GM21390 (cell line): ENCODE data around the gene RUNDC3A.
"Not testable (repeated sequence)": the region's sequence is repeated elsewhere in the genome, so short reads cannot be mapped to it uniquely, and the experiment has no call there.

Source experiments
- ATAC-seq: cut with Tn5 transposase; IDR thresholded peaks from one replicate; pipeline ENCODE4 v1.9.1; 2021; ENCODE audit not compliant: unreplicated experiment

Gene RUNDC3A

GRCh38 chr17:44318077-44318892, 9.9 kb downstream of the RUNDC3A start:
- no peak for ATAC-seq

- no peak for ATAC-seq
Observed at GRCh38 chr17:44320066-44320465, 11.7 kb downstream of the RUNDC3A start.

- ATAC-seq = no peak
Observed at GRCh38 chr17:44321246-44322120, 13.1 kb downstream of the RUNDC3A start.

GRCh38 chr17:44322236-44322895, 14.0 kb downstream of the RUNDC3A start:
- no peak for ATAC-seq

GRCh38 chr17:44323359-44324091, 15.1 kb downstream of the RUNDC3A start:
- ATAC-seq = no peak

GRCh38 chr17:44324092-44324570, 15.7 kb downstream of the RUNDC3A start:
- no peak for ATAC-seq

GRCh38 chr17:44324571-44325275, 16.3 kb downstream of the RUNDC3A start, which contains the start of gene SLC25A39:
Gene SLC25A39 (minus strand): TSS chr17:44324823. CDS start chr17:44323562, 1,261 bp downstream.
- peak; percentile 59 for ATAC-seq

- peak; percentile 51 for ATAC-seq
Observed at GRCh38 chr17:44326861-44327444, 18.6 kb downstream of the RUNDC3A start.

GRCh38 chr17:44327715-44328449, 19.5 kb downstream of the RUNDC3A start:
- ATAC-seq = no peak

- ATAC-seq = not testable (repeated sequence)
Observed at GRCh38 chr17:44329516-44329915, 21.1 kb downstream of the RUNDC3A start.

- not testable (repeated sequence) for ATAC-seq
Observed at GRCh38 chr17:44330263-44330662, 21.9 kb downstream of the RUNDC3A start.

GRCh38 chr17:44331249-44331760, 22.9 kb downstream of the RUNDC3A start:
- ATAC-seq = no peak

GRCh38 chr17:44333371-44333770, 25.0 kb downstream of the RUNDC3A start:
- ATAC-seq = no peak

- ATAC-seq = no peak
Observed at GRCh38 chr17:44334315-44334714, 25.9 kb downstream of the RUNDC3A start.

GRCh38 chr17:44334727-44335126, 26.3 kb downstream of the RUNDC3A start:
- no peak for ATAC-seq

GRCh38 chr17:44335564-44335963, 27.2 kb downstream of the RUNDC3A start:
- no peak for ATAC-seq

- no peak for ATAC-seq
Observed at GRCh38 chr17:44335968-44336367, 27.6 kb downstream of the RUNDC3A start.

- no peak for ATAC-seq
Observed at GRCh38 chr17:44338702-44339101, 30.3 kb downstream of the RUNDC3A start.
